Neuronal stem cell (in vitro differentiated cells): ENCODE results near the gene JAML.

ENCODE experiments used
- DNase-seq: peaks from one replicate; pipeline ENCODE4 v3.0.0-alpha.2; 2013; ENCODE audit warnings: low spot score
- H2AFZ ChIP-seq: one replicate; pipeline ENCODE4 v1.6.1; 2013; ENCODE audit warnings: mild to moderate bottlenecking, low read length, inconsistent platforms
- H2AK5ac ChIP-seq: 2 replicates; pipeline ENCODE4 v1.6.1; 2013; ENCODE audit warnings: low read depth, mild to moderate bottlenecking, inconsistent platforms, low read length, moderate library complexity, mixed read lengths
- H2BK120ac ChIP-seq: 2 replicates; pipeline ENCODE4 v1.6.1; 2013; ENCODE audit warnings: low read depth, mild to moderate bottlenecking, inconsistent platforms, low read length, moderate library complexity, mixed read lengths
- H2BK12ac ChIP-seq: one replicate; pipeline ENCODE4 v1.6.1; 2013; ENCODE audit warnings: low read length, inconsistent platforms
- H2BK15ac ChIP-seq: 2 replicates; pipeline ENCODE4 v1.6.1; 2013; ENCODE audit warnings: mild to moderate bottlenecking, low read length, inconsistent platforms, mixed read lengths
- H2BK5ac ChIP-seq: one replicate; pipeline ENCODE4 v1.6.1; 2013; ENCODE audit warnings: inconsistent platforms, mild to moderate bottlenecking, low read length, moderate library complexity
- H3K14ac ChIP-seq: one replicate; pipeline ENCODE4 v1.6.1; 2013; ENCODE audit warnings: low read length, inconsistent platforms
- H3K18ac ChIP-seq: 2 replicates; pipeline ENCODE4 v1.6.1; 2013; ENCODE audit warnings: low read length, inconsistent platforms
- H3K23ac ChIP-seq: 2 replicates; pipeline ENCODE4 v1.6.1; 2013; ENCODE audit warnings: low read depth, mild to moderate bottlenecking, mixed read lengths, low read length, inconsistent platforms; ENCODE audit not compliant: poor library complexity
- H3K27ac ChIP-seq: replicated peaks from 3 replicates; pipeline ENCODE4 v1.5.1; 2013; ENCODE audit warnings: low read length, inconsistent platforms
- H3K27me3 ChIP-seq, 3 experiments: 2 replicates each; pipeline ENCODE4 v1.6.1; 2013; ENCODE audit warnings: low read length in 3 of 3, mild to moderate bottlenecking in 2 of 3, inconsistent platforms in 1 of 3, low read depth in 1 of 3, mixed read lengths in 1 of 3, moderate library complexity in 1 of 3; ENCODE audit not compliant: control insufficient read depth in 3 of 3, insufficient read depth in 3 of 3
- H3K36me3 ChIP-seq, 2 donors: replicated peaks in 1 of 2; 2 replicates each; pipeline ENCODE4 v1.6.1; 2013; ENCODE audit warnings: low read length in 2 of 2; ENCODE audit not compliant: control insufficient read depth in 2 of 2, insufficient read depth in 2 of 2
- H3K4ac ChIP-seq: 2 replicates; pipeline ENCODE4 v1.6.1; 2013; ENCODE audit warnings: inconsistent platforms, mild to moderate bottlenecking, low read length, moderate library complexity
- H3K4me1 ChIP-seq, 2 donors: 1 replicate in 1 of 2; 2 replicates in 1 of 2; pipeline ENCODE4 v1.6.1; 2013; ENCODE audit warnings: low read length in 2 of 2, low read depth in 1 of 2; ENCODE audit not compliant: control insufficient read depth in 2 of 2, insufficient read depth in 1 of 2
- H3K4me2 ChIP-seq: one replicate; pipeline ENCODE4 v1.6.1; 2013; ENCODE audit warnings: mild to moderate bottlenecking, low read length, inconsistent platforms; ENCODE audit not compliant: insufficient read depth, poor library complexity, severe bottlenecking
- H3K4me3 ChIP-seq, 2 donors: 2 replicates each; pipeline ENCODE4 v1.5.1; 2013; ENCODE audit warnings: low read length in 2 of 2, mild to moderate bottlenecking in 2 of 2, inconsistent platforms in 1 of 2, moderate library complexity in 1 of 2
- H3K79me1 ChIP-seq: one replicate; pipeline ENCODE4 v1.6.1; 2013; ENCODE audit warnings: low read depth, mild to moderate bottlenecking, inconsistent platforms, low read length, moderate library complexity
- H3K9ac ChIP-seq: one replicate; pipeline ENCODE4 v1.6.1; 2013; ENCODE audit warnings: mild to moderate bottlenecking, low read depth, low read length, inconsistent platforms; ENCODE audit not compliant: poor library complexity
- H3K9me3 ChIP-seq, 2 donors: replicated peaks in 1 of 2; 2 replicates each; pipeline versions ENCODE3 to v1.6.1; 2013; ENCODE audit warnings: low read length in 2 of 2, mild to moderate bottlenecking in 2 of 2, inconsistent platforms in 1 of 2, low read depth in 1 of 2, mixed read lengths in 1 of 2, moderate library complexity in 1 of 2; ENCODE audit not compliant: control insufficient read depth in 2 of 2, insufficient read depth in 1 of 2
- H4K8ac ChIP-seq: one replicate; pipeline ENCODE4 v1.6.1; 2013; ENCODE audit warnings: low read depth, mild to moderate bottlenecking, inconsistent platforms, low read length, moderate library complexity
- H4K91ac ChIP-seq: one replicate; pipeline ENCODE4 v1.6.1; 2013; ENCODE audit warnings: low read length, low read depth, mild to moderate bottlenecking, inconsistent platforms; ENCODE audit not compliant: poor library complexity
- WGBS, 2 donors: extraction: QIAGEN DNeasy Blood & Tissue Kit; methylation state at CpG; one replicate each; pipeline ENCODE4 v1.1.7; 2013; ENCODE audit warnings: missing lambda C conversion rate in 2 of 2, mixed read lengths in 1 of 2; ENCODE audit not compliant: insufficient read length in 2 of 2, insufficient replicate concordance in 1 of 2; ENCODE audit errors: extremely low coverage in 2 of 2; 5-methylcytosine and 5-hydroxymethylcytosine counted together

Gene JAML

GRCh38 chr11:118231461-118231860 is 6.7 kb upstream of the JAML start:
- H3K23ac ChIP-seq: no peak overlapping the region
- H2AFZ ChIP-seq: no peak overlapping the region
- no peak overlapping the region for H2BK5ac ChIP-seq
- H4K91ac ChIP-seq: no peak overlapping the region
- H3K9me3 ChIP-seq: no peaks in the 10 kb centered on the region
- H3K4ac ChIP-seq: no peak overlapping the region
- no peak overlapping the region for H3K4me3 ChIP-seq
- H3K4me2 ChIP-seq: no peak overlapping the region
- H3K27me3 ChIP-seq: peaks cover 0 to 11% (median 0%) of the 10 kb centered on the region in 3 experiments
- H3K14ac ChIP-seq: no peak overlapping the region
- H3K36me3 ChIP-seq: no peaks in the 10 kb centered on the region
- H3K18ac ChIP-seq: no peak overlapping the region
- H2BK15ac ChIP-seq: no peak overlapping the region
- H2BK120ac ChIP-seq: no peak overlapping the region
- H3K4me1 ChIP-seq: no peaks in the 10 kb centered on the region
- H2BK12ac ChIP-seq: no peak overlapping the region
- no peak overlapping the region for H3K27ac ChIP-seq
- H4K8ac ChIP-seq: no peak overlapping the region
- H3K9ac ChIP-seq: no peak overlapping the region
- no peak for DNase-seq
- no peaks in the 10 kb centered on the region for H3K79me1 ChIP-seq
- no peak overlapping the region for H2AK5ac ChIP-seq

DNA sequence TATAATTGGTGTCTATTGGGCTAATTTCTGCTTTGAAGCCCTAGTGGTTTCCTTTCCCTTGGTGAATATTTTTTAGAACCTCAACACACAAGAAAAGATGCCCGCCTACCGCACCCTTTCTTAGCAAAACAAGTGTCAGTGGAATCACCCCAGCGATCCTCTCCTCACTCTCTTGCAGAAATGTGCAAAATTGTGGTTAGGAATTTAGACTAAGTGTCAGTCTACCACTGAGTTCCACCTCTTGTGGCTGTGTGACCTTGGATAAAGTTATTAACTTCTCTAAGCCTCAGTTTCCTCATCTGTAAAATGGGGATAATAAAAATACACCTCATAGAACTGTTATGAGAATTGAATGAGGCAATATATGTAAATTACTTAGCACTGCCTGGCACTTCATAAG is 5.3 kb upstream of the JAML start:
- DNase-seq: no peak
- Histone ChIP-seq H3K9ac (no peak overlapping the region), H2AFZ (no peak overlapping the region), H4K91ac (no peak overlapping the region), H4K8ac (no peak overlapping the region), H3K27ac (no peak overlapping the region), H3K27me3 (peaks cover 0 to 2% (median 0%) of the 10 kb centered on the region in 3 experiments), H2BK15ac (no peak overlapping the region), H2BK5ac (no peak overlapping the region), H3K9me3 (no peaks in the 10 kb centered on the region), H3K23ac (no peak overlapping the region), H3K36me3 (no peaks in the 10 kb centered on the region), H3K18ac (no peak overlapping the region), H3K4me3 (no peak overlapping the region), H3K4ac (no peak overlapping the region), H3K4me1 (no peaks in the 10 kb centered on the region), H3K4me2 (no peak overlapping the region), H2AK5ac (no peak overlapping the region), H3K14ac (no peak overlapping the region), H3K79me1 (no peaks in the 10 kb centered on the region), H2BK12ac (no peak overlapping the region), H2BK120ac (no peak overlapping the region)
- no CpG with 5 or more reads among the region's 3 CpGs for WGBS, 2 donors

DNA sequence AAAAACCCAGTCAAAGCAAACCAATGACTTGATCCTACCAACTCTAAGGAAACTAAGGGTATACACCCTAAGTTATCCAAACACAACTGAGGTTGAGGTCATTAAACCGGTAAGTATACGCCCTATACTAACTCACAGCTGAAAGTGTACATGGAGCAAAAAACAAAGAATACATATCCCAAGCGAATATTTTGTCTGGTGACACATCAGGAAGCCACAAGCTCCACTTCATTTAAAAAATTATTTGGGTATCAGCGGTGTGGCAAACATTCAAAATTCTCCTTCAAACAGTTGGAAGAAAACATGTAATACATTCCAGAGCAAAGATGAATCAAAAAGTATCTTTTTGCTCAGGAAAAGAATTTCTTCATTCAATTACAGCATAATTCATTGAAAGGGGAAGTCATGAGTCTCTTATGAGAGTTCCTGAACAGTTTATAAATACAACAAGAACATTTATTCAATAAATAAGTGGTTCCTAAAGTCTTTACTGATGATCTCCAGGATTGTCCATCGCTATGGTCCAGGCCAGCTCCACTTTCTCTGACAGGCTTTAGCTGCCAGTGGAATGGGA is 4.5 kb upstream of the JAML start:
- no peaks in the 10 kb centered on the region for H3K4me1 ChIP-seq
- no peak overlapping the region for H3K4me3 ChIP-seq
- no peak overlapping the region for H3K14ac ChIP-seq
- no peak overlapping the region for H2AK5ac ChIP-seq
- H3K18ac ChIP-seq: no peak overlapping the region
- no peak overlapping the region for H3K4ac ChIP-seq
- no peak overlapping the region for H3K27ac ChIP-seq
- no peak overlapping the region for H2BK15ac ChIP-seq
- no peak overlapping the region for H3K23ac ChIP-seq
- no peak for DNase-seq
- H2BK120ac ChIP-seq: no peak overlapping the region
- H3K36me3 ChIP-seq: no peaks in the 10 kb centered on the region
- H4K91ac ChIP-seq: no peak overlapping the region
- H2BK5ac ChIP-seq: no peak overlapping the region
- H3K9ac ChIP-seq: no peak overlapping the region
- H2AFZ ChIP-seq: no peak overlapping the region
- H3K9me3 ChIP-seq: no peaks in the 10 kb centered on the region
- no peak overlapping the region for H4K8ac ChIP-seq
- WGBS, 2 donors: no CpG with 5 or more reads among the region's 5 CpGs
- H3K79me1 ChIP-seq: no peaks in the 10 kb centered on the region
- no peak overlapping the region for H3K4me2 ChIP-seq
- no peak overlapping the region for H2BK12ac ChIP-seq
- H3K27me3 ChIP-seq: peaks cover 0 to 5% (median 0%) of the 10 kb centered on the region in 3 experiments

DNA sequence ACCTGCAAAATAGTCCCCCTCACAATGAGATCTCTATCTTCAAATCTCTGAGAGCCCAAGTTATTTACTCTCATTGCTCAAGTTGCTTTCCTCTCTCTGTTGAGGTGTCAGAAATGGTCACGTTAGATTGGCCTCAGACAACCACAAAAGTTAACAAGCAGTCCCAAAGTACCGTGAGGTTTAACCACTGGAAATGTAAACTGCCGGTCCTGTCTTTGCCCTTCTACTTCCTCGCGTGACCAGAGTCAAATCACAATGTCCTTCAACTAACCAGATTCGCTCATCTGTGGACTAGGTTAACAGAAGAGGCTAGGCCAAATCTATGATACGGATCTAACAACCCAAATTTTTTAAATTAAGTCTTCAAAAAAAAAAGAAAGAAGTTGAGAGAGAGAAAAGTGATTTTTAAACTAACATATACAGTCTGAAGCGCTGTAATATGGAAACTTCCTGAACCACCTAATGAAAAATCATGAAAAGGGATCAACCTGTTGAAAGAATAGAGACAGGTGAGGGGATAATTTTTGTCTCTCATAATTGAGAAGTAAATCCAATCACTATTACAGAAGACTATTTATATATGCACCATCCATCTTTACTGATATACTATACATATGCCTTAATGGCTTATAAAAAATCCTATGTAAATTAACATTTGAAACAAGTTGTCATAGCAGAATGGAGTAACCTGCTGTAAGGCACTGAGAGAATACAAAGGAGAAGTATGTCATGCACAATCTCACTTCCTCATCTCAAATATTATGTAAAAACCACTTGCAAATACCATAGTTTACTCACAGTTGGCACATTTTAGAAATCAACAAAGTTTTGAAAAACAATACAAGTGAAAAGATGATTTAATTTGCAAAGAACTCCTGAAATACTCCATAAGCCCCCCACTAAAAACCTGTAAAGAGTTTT is 3.3 kb upstream of the JAML start:
- Histone ChIP-seq H3K9ac (no peak overlapping the region), H3K4me1 (no peaks in the 10 kb centered on the region), H3K4me2 (no peak overlapping the region), H3K27ac (no peak overlapping the region), H3K14ac (no peak overlapping the region), H2AFZ (no peak overlapping the region), H4K8ac (no peak overlapping the region), H2AK5ac (no peak overlapping the region), H4K91ac (no peak overlapping the region), H3K4ac (no peak overlapping the region), H3K23ac (no peak overlapping the region), H2BK120ac (no peak overlapping the region), H2BK5ac (no peak overlapping the region), H3K79me1 (no peaks in the 10 kb centered on the region), H3K9me3 (no peaks in the 10 kb centered on the region), H3K4me3 (no peak overlapping the region), H2BK12ac (no peak overlapping the region), H3K36me3 (no peaks in the 10 kb centered on the region), H3K27me3 (peaks cover 0 to 5% (median 0%) of the 10 kb centered on the region in 3 experiments), H2BK15ac (no peak overlapping the region), H3K18ac (no peak overlapping the region)
- no CpG with 5 or more reads among the region's 8 CpGs for WGBS, 2 donors
- no peak for DNase-seq
